Endothelial cell of umbilical vein (primary cell): Measurements from ENCODE around the gene BARD1.

ENCODE experiments used
- CTCF ChIP-seq, 2 donors: IDR thresholded peaks; 1 replicate in 1 of 2; 2 replicates in 1 of 2; pipeline ENCODE4 v1.5.1; 2011; ENCODE audit warnings: low read length in 2 of 2, mild to moderate bottlenecking in 2 of 2, moderate library complexity in 2 of 2, control low read depth in 1 of 2, inconsistent platforms in 1 of 2, low read depth in 1 of 2; ENCODE audit not compliant: insufficient read depth in 1 of 2; ENCODE audit errors: extremely low read depth in 1 of 2
- EZH2 ChIP-seq: IDR thresholded peaks from 2 replicates; pipeline ENCODE4 v1.6.1; 2012; ENCODE audit warnings: borderline replicate concordance, low read depth, mild to moderate bottlenecking, moderate library complexity, low read length, inconsistent platforms; ENCODE audit not compliant: severe bottlenecking

GRCh38 chr2:214699236-214699635 is 110.2 kb downstream of the BARD1 start:
- TF ChIP-seq CTCF (IDR thresholded peaks at IDR 0.05; ENCODE audit: extremely low read depth in 1 of 2, insufficient read depth in 1 of 2, low read depth in 1 of 2, low read length in 2 of 2): no peak
- TF ChIP-seq EZH2: no peak
